ENCODE results near the gene ANKRD52. TPM values are rescaled to one million over a fixed set of nuclear protein-coding genes. Genes with fewer than 3 reads are reported as not detected.
A peak's percentile ranks its signal among the peaks of the same experiment; 100 is the strongest.

Gene ANKRD52
- polyA plus RNA-seq, 2 of the 4 experiments (the other 2 are of a cell fraction) = 26.1 to 48.7 TPM

- DNase-seq (ENCODE audit: low read depth in 1 of 2, low spot score in 1 of 2) = no peak
- TF ChIP-seq CHD4 (IDR thresholded peaks at IDR 0.05; ENCODE audit: borderline replicate concordance) = no peak
- TF ChIP-seq BCL3 (IDR thresholded peaks at IDR 0.05) = no peak
- no peak for TF ChIP-seq REST (IDR thresholded peaks at IDR 0.05)
- TF ChIP-seq MAZ (IDR thresholded peaks at IDR 0.05; ENCODE audit: borderline replicate concordance, low read depth, low read length) = no peak
- TF ChIP-seq HOXB5 (CRISPR knock-in tag; IDR thresholded peaks at IDR 0.05) = no peak
- TF ChIP-seq ESRRA (IDR thresholded peaks at IDR 0.05; ENCODE audit: borderline replicate concordance, low read length) = no peak
- TF ChIP-seq KDM1A (IDR thresholded peaks at IDR 0.05; ENCODE audit: low read depth) = no peak
- no peak for TF ChIP-seq ZSCAN20 (CRISPR knock-in tag; IDR thresholded peaks at IDR 0.05)
- no peak for TF ChIP-seq CBX8 (IDR thresholded peaks at IDR 0.05)
- TF ChIP-seq RCOR1 (IDR thresholded peaks at IDR 0.05; ENCODE audit: low read depth, low read length) = no peak
- TF ChIP-seq FOSB (CRISPR knock-in tag; IDR thresholded peaks at IDR 0.05) = no peak
- no peak for FAIRE-seq
- POLR2A ChIA-PET = interaction anchor here (1.5 to 1.7 kb wide), 2 partner anchors 29 to 69 kb away, joined by 7 to 36 read pairs; partner anchors contain the start of genes MYL6 and ZC3H10
- Histone ChIP-seq H3K27ac (peak overlapping the region; percentile 93 to 99), H3K4me2 (peak overlapping the region; percentile 99), H3K4me1 (peaks cover 13% of the 10 kb centered on the region), H3K4me3 (peak overlapping the region; percentile 81), H3K9me3 (no peaks in the 10 kb centered on the region)
- ATAC-seq = no peak
- CTCF ChIA-PET = interaction anchor here (0.5 to 6.8 kb wide), 16 partner anchors 9 to 396 kb away, joined by 3 to 204 read pairs (median 24); partner anchors contain the start of genes ANKRD52, ESYT1, MYL6 and RNF41
- 27% methylated on average over 10 of the region's 10 CpGs for WGBS (ENCODE audit: missing lambda C conversion rate)
These were observed 69.9 kb downstream of the ANKRD52 start for GRCh38 chr12:56188131-56188777.

Other genes starting within 250 kb of the ANKRD52 start
- 2.0 and 2.9 TPM in 2 replicates for gene IKZF4, start 237.3 kb downstream of the ANKRD52 start, polyA plus RNA-seq (2011; rRNA removed)
- gene IKZF4, start 237.3 kb downstream of the ANKRD52 start, polyA plus RNA-seq (2017; fragmentation: RNase III; extraction: RNeasy Plus Mini Kit Qiagen cat#74134 plus additional on column Dnase treatment) = 1.5 to 2.4 TPM (median 2.0 TPM) in 3 replicates
- gene RPS26, start 216.5 kb downstream of the ANKRD52 start, polyA plus RNA-seq (2011; rRNA removed) = 513 and 524 TPM in 2 replicates
- gene RPS26, start 216.5 kb downstream of the ANKRD52 start, polyA plus RNA-seq (2017; fragmentation: RNase III; extraction: RNeasy Plus Mini Kit Qiagen cat#74134 plus additional on column Dnase treatment) = 677 to 831 TPM (median 779 TPM) in 3 replicates
- gene ERBB3, start 178.2 kb downstream of the ANKRD52 start, polyA plus RNA-seq (2011; rRNA removed) = 17.0 and 24.9 TPM in 2 replicates
- gene ERBB3, start 178.2 kb downstream of the ANKRD52 start, polyA plus RNA-seq (2017; fragmentation: RNase III; extraction: RNeasy Plus Mini Kit Qiagen cat#74134 plus additional on column Dnase treatment) = 1.8 to 2.2 TPM (median 1.8 TPM) in 3 replicates
- gene PA2G4, start 153.8 kb downstream of the ANKRD52 start, polyA plus RNA-seq (2011; rRNA removed) = 452 and 717 TPM in 2 replicates
- gene PA2G4, start 153.8 kb downstream of the ANKRD52 start, polyA plus RNA-seq (2017; fragmentation: RNase III; extraction: RNeasy Plus Mini Kit Qiagen cat#74134 plus additional on column Dnase treatment) = 405 to 477 TPM (median 415 TPM) in 3 replicates
- 9,351 and 11,089 TPM in 2 replicates for gene RPL41, start 141.8 kb downstream of the ANKRD52 start, polyA plus RNA-seq (2011; rRNA removed)
- 8,804 to 9,815 TPM (median 8,860 TPM) in 3 replicates for gene RPL41, start 141.8 kb downstream of the ANKRD52 start, polyA plus RNA-seq (2017; fragmentation: RNase III; extraction: RNeasy Plus Mini Kit Qiagen cat#74134 plus additional on column Dnase treatment)
- gene ZC3H10, start 140.1 kb downstream of the ANKRD52 start, polyA plus RNA-seq (2011; rRNA removed) = 2.1 and 2.7 TPM in 2 replicates
- 2.3 to 3.2 TPM (median 2.7 TPM) in 3 replicates for gene ZC3H10, start 140.1 kb downstream of the ANKRD52 start, polyA plus RNA-seq (2017; fragmentation: RNase III; extraction: RNeasy Plus Mini Kit Qiagen cat#74134 plus additional on column Dnase treatment)
- 72.4 and 91.6 TPM in 2 replicates for gene ESYT1, start 130.1 kb downstream of the ANKRD52 start, polyA plus RNA-seq (2011; rRNA removed)
- 51.4 to 54.2 TPM (median 51.6 TPM) in 3 replicates for gene ESYT1, start 130.1 kb downstream of the ANKRD52 start, polyA plus RNA-seq (2017; fragmentation: RNase III; extraction: RNeasy Plus Mini Kit Qiagen cat#74134 plus additional on column Dnase treatment)
- gene MYL6B, start 105.8 kb downstream of the ANKRD52 start, polyA plus RNA-seq (2011; rRNA removed) = 48.2 and 67.0 TPM in 2 replicates
- 68.6 to 92.7 TPM (median 83.9 TPM) in 3 replicates for gene MYL6B, start 105.8 kb downstream of the ANKRD52 start, polyA plus RNA-seq (2017; fragmentation: RNase III; extraction: RNeasy Plus Mini Kit Qiagen cat#74134 plus additional on column Dnase treatment)
- 2,280 and 2,307 TPM in 2 replicates for gene MYL6, start 100.0 kb downstream of the ANKRD52 start, polyA plus RNA-seq (2011; rRNA removed)
- gene MYL6, start 100.0 kb downstream of the ANKRD52 start, polyA plus RNA-seq (2017; fragmentation: RNase III; extraction: RNeasy Plus Mini Kit Qiagen cat#74134 plus additional on column Dnase treatment) = 3,268 to 3,485 TPM (median 3,270 TPM) in 3 replicates
- 83.9 and 109 TPM in 2 replicates for gene SMARCC2, start 68.9 kb downstream of the ANKRD52 start, polyA plus RNA-seq (2011; rRNA removed)
- gene SMARCC2, start 68.9 kb downstream of the ANKRD52 start, polyA plus RNA-seq (2017; fragmentation: RNase III; extraction: RNeasy Plus Mini Kit Qiagen cat#74134 plus additional on column Dnase treatment) = 48.9 to 57.1 TPM (median 51.9 TPM) in 3 replicates
- 47.8 and 65.1 TPM in 2 replicates for gene RNF41, start 36.5 kb downstream of the ANKRD52 start, polyA plus RNA-seq (2011; rRNA removed)
- gene RNF41, start 36.5 kb downstream of the ANKRD52 start, polyA plus RNA-seq (2017; fragmentation: RNase III; extraction: RNeasy Plus Mini Kit Qiagen cat#74134 plus additional on column Dnase treatment) = 20.2 to 21.7 TPM (median 20.7 TPM) in 3 replicates
- gene NABP2, start 34.0 kb downstream of the ANKRD52 start, polyA plus RNA-seq (2011; rRNA removed) = 86.1 and 86.7 TPM in 2 replicates
- gene NABP2, start 34.0 kb downstream of the ANKRD52 start, polyA plus RNA-seq (2017; fragmentation: RNase III; extraction: RNeasy Plus Mini Kit Qiagen cat#74134 plus additional on column Dnase treatment) = 64.1 to 69.6 TPM (median 65.2 TPM) in 3 replicates
- gene SLC39A5, start 28.3 kb downstream of the ANKRD52 start, polyA plus RNA-seq (2011; rRNA removed) = 0.42 TPM in 1 of 2 replicates, not detected in the other
- gene SLC39A5, start 28.3 kb downstream of the ANKRD52 start, polyA plus RNA-seq (2017; fragmentation: RNase III; extraction: RNeasy Plus Mini Kit Qiagen cat#74134 plus additional on column Dnase treatment) = 0.09 to 0.23 TPM in 2 of 3 replicates, not detected in the other
- gene COQ10A, start 8.6 kb upstream of the ANKRD52 start, polyA plus RNA-seq (2011; rRNA removed) = 40.9 and 41.2 TPM in 2 replicates
- 20.7 to 23.5 TPM (median 23.2 TPM) in 3 replicates for gene COQ10A, start 8.6 kb upstream of the ANKRD52 start, polyA plus RNA-seq (2017; fragmentation: RNase III; extraction: RNeasy Plus Mini Kit Qiagen cat#74134 plus additional on column Dnase treatment)
- 223 and 263 TPM in 2 replicates for gene CS, start 41.9 kb upstream of the ANKRD52 start, polyA plus RNA-seq (2011; rRNA removed)
- 143 to 151 TPM (median 146 TPM) in 3 replicates for gene CS, start 41.9 kb upstream of the ANKRD52 start, polyA plus RNA-seq (2017; fragmentation: RNase III; extraction: RNeasy Plus Mini Kit Qiagen cat#74134 plus additional on column Dnase treatment)
- 218 and 257 TPM in 2 replicates for gene CNPY2, start 57.6 kb upstream of the ANKRD52 start, polyA plus RNA-seq (2011; rRNA removed)
- 150 to 158 TPM (median 155 TPM) in 3 replicates for gene CNPY2, start 57.6 kb upstream of the ANKRD52 start, polyA plus RNA-seq (2017; fragmentation: RNase III; extraction: RNeasy Plus Mini Kit Qiagen cat#74134 plus additional on column Dnase treatment)
- gene PAN2, start 75.6 kb upstream of the ANKRD52 start, polyA plus RNA-seq (2011; rRNA removed) = 66.8 and 89.4 TPM in 2 replicates
- gene PAN2, start 75.6 kb upstream of the ANKRD52 start, polyA plus RNA-seq (2017; fragmentation: RNase III; extraction: RNeasy Plus Mini Kit Qiagen cat#74134 plus additional on column Dnase treatment) = 24.0 to 30.0 TPM (median 29.6 TPM) in 3 replicates
- gene IL23A, start 80.5 kb upstream of the ANKRD52 start, polyA plus RNA-seq (2011; rRNA removed) = 0.21 and 0.34 TPM in 2 replicates
- 0.31 to 0.34 TPM (median 0.33 TPM) in 3 replicates for gene IL23A, start 80.5 kb upstream of the ANKRD52 start, polyA plus RNA-seq (2017; fragmentation: RNase III; extraction: RNeasy Plus Mini Kit Qiagen cat#74134 plus additional on column Dnase treatment)
- 29.5 and 40.1 TPM in 2 replicates for gene STAT2, start 101.7 kb upstream of the ANKRD52 start, polyA plus RNA-seq (2011; rRNA removed)
- 16.5 to 23.9 TPM (median 22.2 TPM) in 3 replicates for gene STAT2, start 101.7 kb upstream of the ANKRD52 start, polyA plus RNA-seq (2017; fragmentation: RNase III; extraction: RNeasy Plus Mini Kit Qiagen cat#74134 plus additional on column Dnase treatment)
- not detected in 2 replicates for gene APOF, start 104.5 kb upstream of the ANKRD52 start, polyA plus RNA-seq (2011; rRNA removed)
- not detected in 3 replicates for gene APOF, start 104.5 kb upstream of the ANKRD52 start, polyA plus RNA-seq (2017; fragmentation: RNase III; extraction: RNeasy Plus Mini Kit Qiagen cat#74134 plus additional on column Dnase treatment)
- gene TIMELESS, start 191.0 kb upstream of the ANKRD52 start, polyA plus RNA-seq (2011; rRNA removed) = 17.6 and 34.3 TPM in 2 replicates
- gene TIMELESS, start 191.0 kb upstream of the ANKRD52 start, polyA plus RNA-seq (2017; fragmentation: RNase III; extraction: RNeasy Plus Mini Kit Qiagen cat#74134 plus additional on column Dnase treatment) = 51.4 to 60.1 TPM (median 57.4 TPM) in 3 replicates
- gene MIP, start 196.3 kb upstream of the ANKRD52 start, polyA plus RNA-seq (2011; rRNA removed) = 0.03 TPM in 1 of 2 replicates, not detected in the other
- gene MIP, start 196.3 kb upstream of the ANKRD52 start, polyA plus RNA-seq (2017; fragmentation: RNase III; extraction: RNeasy Plus Mini Kit Qiagen cat#74134 plus additional on column Dnase treatment) = not detected in 3 replicates
- gene SPRYD4, start 210.2 kb upstream of the ANKRD52 start, polyA plus RNA-seq (2011; rRNA removed) = 3.5 and 3.8 TPM in 2 replicates
- 2.1 to 2.2 TPM (median 2.1 TPM) in 3 replicates for gene SPRYD4, start 210.2 kb upstream of the ANKRD52 start, polyA plus RNA-seq (2017; fragmentation: RNase III; extraction: RNeasy Plus Mini Kit Qiagen cat#74134 plus additional on column Dnase treatment)
- gene GLS2, start 229.8 kb upstream of the ANKRD52 start, polyA plus RNA-seq (2011; rRNA removed) = 0.36 and 0.61 TPM in 2 replicates
- gene GLS2, start 229.8 kb upstream of the ANKRD52 start, polyA plus RNA-seq (2017; fragmentation: RNase III; extraction: RNeasy Plus Mini Kit Qiagen cat#74134 plus additional on column Dnase treatment) = 0.07 to 0.44 TPM (median 0.18 TPM) in 3 replicates

All from A549 (cell line).